Parathyroid adenoma (tissue), 2 donors: Measurements from ENCODE around the gene SP8.

Experiments
- H2AFZ ChIP-seq: fragments of 300-600 bp; sonication (generic); one replicate; pipeline ENCODE4 v1.7.0; 2017; ENCODE audit warnings: antibody characterized with exemption, mild to moderate bottlenecking
- H3K27ac ChIP-seq: fragments of 300-600 bp; sonication (generic); one replicate; pipeline ENCODE4 v1.7.0; 2017
- H3K27me3 ChIP-seq: fragments of 300-600 bp; sonication (generic); one replicate; pipeline ENCODE4 v1.7.0; 2017; ENCODE audit warnings: low read length; ENCODE audit not compliant: control insufficient read depth, insufficient read depth
- H3K36me3 ChIP-seq: fragments of 300-600 bp; sonication (generic); one replicate; pipeline ENCODE4 v1.7.0; 2017; ENCODE audit warnings: low read length; ENCODE audit not compliant: control insufficient read depth, insufficient read depth
- H3K4me1 ChIP-seq: fragments of 300-600 bp; sonication (generic); one replicate; pipeline ENCODE4 v1.7.0; 2017; ENCODE audit warnings: control low read depth
- H3K4me2 ChIP-seq: fragments of 300-600 bp; sonication (generic); one replicate; pipeline ENCODE4 v1.7.0; 2017; ENCODE audit warnings: low read length
- H3K4me3 ChIP-seq: fragments of 300-600 bp; sonication (generic); one replicate; pipeline ENCODE4 v1.7.0; 2017; ENCODE audit warnings: low read depth, low read length
- H3K79me2 ChIP-seq: fragments of 300-600 bp; sonication (generic); one replicate; pipeline ENCODE4 v1.7.0; 2017; ENCODE audit warnings: control low read depth
- H3K9ac ChIP-seq: fragments of 300-600 bp; sonication (generic); one replicate; pipeline ENCODE4 v1.7.0; 2017; ENCODE audit warnings: mild to moderate bottlenecking
- H3K9me3 ChIP-seq: fragments of 300-600 bp; sonication (generic); one replicate; pipeline ENCODE4 v1.7.0; 2017; ENCODE audit warnings: low read length; ENCODE audit not compliant: control insufficient read depth
- CTCF ChIP-seq: fragments of 300-600 bp; sonication (generic); IDR thresholded peaks from one replicate; pipeline ENCODE4 v1.7.0; 2017; ENCODE audit warnings: antibody characterized with exemption, mild to moderate bottlenecking
- donor health status: primary hyperparathyroidism.

SP8 gene

DNA sequence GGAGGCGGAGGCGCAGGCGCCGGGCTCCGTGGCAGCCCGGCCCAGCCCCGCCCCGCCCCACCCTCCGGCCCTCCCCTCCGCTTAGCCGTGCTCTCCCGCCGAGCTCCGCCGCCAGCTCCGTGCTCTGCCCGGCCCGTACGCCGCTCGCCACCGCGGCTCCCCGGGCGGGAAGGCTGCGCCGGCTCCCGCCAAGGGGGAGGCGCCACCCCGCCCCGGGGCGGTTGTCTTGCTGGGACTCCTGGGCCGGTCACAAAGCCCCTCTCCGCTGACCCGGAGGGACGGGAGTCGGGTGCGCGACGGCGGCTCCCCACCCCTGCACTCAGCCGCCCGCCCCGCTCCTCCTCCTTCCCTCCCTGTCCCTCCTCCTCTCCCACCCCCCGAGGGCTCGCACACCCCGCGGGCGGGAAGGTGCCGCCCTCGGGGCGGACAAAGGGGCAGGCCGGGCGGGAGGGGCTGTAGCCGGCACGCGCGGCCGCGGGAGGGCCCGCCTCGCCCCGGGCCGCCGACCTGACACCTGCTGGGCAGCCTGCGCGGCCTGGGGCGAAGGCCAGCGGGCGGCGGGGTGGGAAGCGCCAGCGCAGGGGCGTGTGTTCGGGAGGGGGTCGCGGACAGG, 11.5 kb upstream of the SP8 start:
- Histone ChIP-seq H3K79me2 (no peaks in the 10 kb centered on the region), H3K27ac (no peak overlapping the region), H3K4me2 (peak overlapping the region; percentile 57), H3K36me3 (no peaks in the 10 kb centered on the region), H3K4me3 (no peak overlapping the region), H3K9me3 (no peaks in the 10 kb centered on the region), H2AFZ (peak overlapping the region; percentile 73), H3K4me1 (peaks cover 5% of the 10 kb centered on the region), H3K9ac (no peak overlapping the region), H3K27me3 (peaks cover 19% of the 10 kb centered on the region)
- TF ChIP-seq CTCF, result no peak

GRCh38 chr7:20797462-20798080, 10.9 kb upstream of the SP8 start:
- Histone ChIP-seq H3K27me3 (peaks cover 24% of the 10 kb centered on the region), H3K4me2 (no peak overlapping the region), H3K9me3 (no peaks in the 10 kb centered on the region), H3K27ac (no peak overlapping the region), H3K9ac (no peak overlapping the region), H3K4me3 (no peak overlapping the region), H2AFZ (peak overlapping the region; percentile 67), H3K4me1 (peaks cover 5% of the 10 kb centered on the region), H3K79me2 (no peaks in the 10 kb centered on the region), H3K36me3 (no peaks in the 10 kb centered on the region)
- no peak for TF ChIP-seq CTCF

DNA sequence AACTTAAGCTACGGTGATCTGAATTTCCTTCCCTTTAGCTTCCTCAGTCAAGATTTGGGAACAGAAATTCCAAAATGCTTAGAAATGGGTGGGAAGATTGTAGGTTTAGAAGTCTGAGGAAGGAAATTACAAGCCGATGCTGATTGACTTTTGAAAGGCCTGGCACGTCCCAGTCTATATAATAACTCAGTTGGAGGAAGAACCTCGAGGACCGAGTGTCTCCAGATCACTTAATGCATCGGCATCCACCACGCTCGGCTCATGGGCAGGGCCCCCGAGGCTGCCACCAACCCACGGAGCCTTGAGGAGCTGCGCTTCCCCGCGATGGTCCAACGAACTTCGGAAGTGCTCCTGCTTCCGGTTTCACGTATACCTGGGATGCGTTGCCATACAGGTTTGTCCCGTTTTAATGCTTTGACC, 10.4 kb upstream of the SP8 start:
- H3K79me2 ChIP-seq, result no peaks in the 10 kb centered on the region
- no peak overlapping the region for H3K4me3 ChIP-seq
- H3K9ac ChIP-seq, result no peak overlapping the region
- H3K9me3 ChIP-seq, result no peaks in the 10 kb centered on the region
- no peak overlapping the region for H3K27ac ChIP-seq
- H3K4me1 ChIP-seq, result peaks cover 5% of the 10 kb centered on the region
- H3K27me3 ChIP-seq, result peaks cover 24% of the 10 kb centered on the region
- peak overlapping the region; percentile 67 for H2AFZ ChIP-seq
- H3K4me2 ChIP-seq, result no peak overlapping the region
- no peaks in the 10 kb centered on the region for H3K36me3 ChIP-seq
- TF ChIP-seq CTCF, result no peak

DNA sequence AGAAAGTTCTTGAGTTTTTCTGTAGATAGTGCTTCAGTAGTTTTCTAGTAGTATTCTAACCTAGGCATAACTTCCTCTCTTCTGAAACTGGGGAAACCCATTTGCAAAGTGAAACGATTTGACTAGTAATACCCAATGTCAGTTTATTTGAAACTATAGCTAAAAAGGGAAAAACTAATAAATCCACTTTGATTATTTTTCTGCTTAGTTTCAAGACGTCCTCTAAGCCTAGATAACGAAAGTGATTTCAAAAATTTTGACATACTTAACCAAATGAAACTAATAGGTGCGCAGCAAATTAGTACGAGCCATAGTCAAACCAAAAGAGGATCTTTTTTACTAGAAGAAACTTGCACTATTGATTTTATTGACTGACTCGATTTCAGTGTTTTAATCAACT, 9.8 kb upstream of the SP8 start:
- Histone ChIP-seq H3K36me3 (no peaks in the 10 kb centered on the region), H3K9ac (no peak overlapping the region), H3K79me2 (no peaks in the 10 kb centered on the region), H3K27ac (no peak overlapping the region), H3K4me1 (peaks cover 5% of the 10 kb centered on the region), H3K4me3 (no peak overlapping the region), H3K9me3 (no peaks in the 10 kb centered on the region), H3K27me3 (peaks cover 24% of the 10 kb centered on the region), H2AFZ (no peak overlapping the region), H3K4me2 (no peak overlapping the region)
- no peak for TF ChIP-seq CTCF

DNA sequence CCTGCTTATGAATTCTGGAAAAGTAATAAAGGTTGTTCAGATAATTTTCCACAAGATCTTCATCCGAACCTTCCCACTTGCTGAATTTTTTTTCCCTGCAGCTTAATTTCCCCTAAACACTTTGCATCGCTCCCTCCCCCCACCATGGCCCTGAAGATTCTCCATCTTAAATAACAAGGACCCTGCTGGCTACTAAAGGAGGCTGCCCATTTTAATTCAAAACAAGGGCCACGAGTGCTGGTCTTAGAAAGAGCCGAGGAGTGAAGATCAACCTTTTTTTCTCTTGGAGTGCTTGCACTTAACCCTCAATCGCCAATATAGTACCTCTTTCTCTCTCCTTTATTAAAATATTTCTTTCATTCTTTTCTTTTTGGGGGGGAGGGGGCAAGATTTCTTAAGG, 9.2 kb upstream of the SP8 start:
- Histone ChIP-seq H3K27ac (no peak overlapping the region), H2AFZ (no peak overlapping the region), H3K79me2 (no peaks in the 10 kb centered on the region), H3K27me3 (peaks cover 27% of the 10 kb centered on the region), H3K36me3 (no peaks in the 10 kb centered on the region), H3K4me1 (peaks cover 5% of the 10 kb centered on the region), H3K4me3 (no peak overlapping the region), H3K4me2 (no peak overlapping the region), H3K9me3 (no peaks in the 10 kb centered on the region), H3K9ac (no peak overlapping the region)
- TF ChIP-seq CTCF, result no peak
